NOMO-1 treated with DMSO at 0.1 percent for 48 hours (cell line): Measurements from ENCODE around the gene ADAMTS15.

Experiments used
- DNase-seq: peaks from one replicate; lab custom pipeline; 2025; ENCODE audit not compliant: unreplicated experiment; lab: John Stamatoyannopoulos, UW

Gene ADAMTS15

GRCh38 chr11:130477586-130478203 lies 29.2 kb downstream of the ADAMTS15 start:
- DNase-seq = no peak

- DNase-seq = no peak
Measured at GRCh38 chr11:130478204-130478701, 29.8 kb downstream of the ADAMTS15 start.

GRCh38 chr11:130478881-130479280 lies 30.4 kb downstream of the ADAMTS15 start:
- DNase-seq = no peak

- DNase-seq = no peak
Measured at GRCh38 chr11:130480186-130480585, 31.7 kb downstream of the ADAMTS15 start.

- DNase-seq = no peak
Measured at GRCh38 chr11:130480711-130481140, 32.3 kb downstream of the ADAMTS15 start.

- DNase-seq = no peak
Measured at GRCh38 chr11:130483124-130483523, 34.7 kb downstream of the ADAMTS15 start.

GRCh38 chr11:130485983-130486382 lies 37.5 kb downstream of the ADAMTS15 start:
- DNase-seq = no peak

- DNase-seq = no peak
Measured at GRCh38 chr11:130486391-130486836, 38.0 kb downstream of the ADAMTS15 start.

GRCh38 chr11:130486987-130487923 lies 38.8 kb downstream of the ADAMTS15 start:
- no peak for DNase-seq

GRCh38 chr11:130487924-130488815 lies 39.7 kb downstream of the ADAMTS15 start:
- no peak for DNase-seq

GRCh38 chr11:130488848-130489584 lies 40.6 kb downstream of the ADAMTS15 start:
- DNase-seq = no peak

GRCh38 chr11:130489716-130490115 lies 41.3 kb downstream of the ADAMTS15 start:
- DNase-seq = no peak

- DNase-seq = no peak
Measured at GRCh38 chr11:130490682-130491449, 42.4 kb downstream of the ADAMTS15 start.

- DNase-seq = no peak
Measured at GRCh38 chr11:130498181-130498580, 49.7 kb downstream of the ADAMTS15 start.

- DNase-seq = no peak
Measured at GRCh38 chr11:130499828-130500227, 51.4 kb downstream of the ADAMTS15 start.

GRCh38 chr11:130504317-130504716 lies 55.9 kb downstream of the ADAMTS15 start:
- DNase-seq = no peak

- DNase-seq = no peak
Measured at GRCh38 chr11:130508913-130509312, 60.5 kb downstream of the ADAMTS15 start.

- no peak for DNase-seq
Measured at GRCh38 chr11:130509942-130510341, 61.5 kb downstream of the ADAMTS15 start.

GRCh38 chr11:130510407-130511006 lies 62.1 kb downstream of the ADAMTS15 start:
- no peak for DNase-seq
